Pulmonary artery endothelial cell (primary cell): Measurements from ENCODE around the gene TBC1D32. TPM values are rescaled to one million over a fixed set of nuclear protein-coding genes. Genes with fewer than 3 reads are reported as not detected.
"Not testable (repeated sequence)": the region's sequence is repeated elsewhere in the genome, so short reads cannot be mapped to it uniquely, and the experiment has no call there.

Experiments
- DNase-seq: peaks from one replicate; pipeline ENCODE4 v3.0.0-alpha.2; 2011; ENCODE audit warnings: low read depth, low spot score
- total RNA-seq: library from RNA; depleted of rRNA; stranded (reverse); fragments of >200 nt; gene quantifications from 2 replicates; pipeline ENCODE4 v1.2.3, GENCODE V29; 2014

Gene TBC1D32
- total RNA-seq, 1 donor from 2014 or later: 3.0 TPM

DNA sequence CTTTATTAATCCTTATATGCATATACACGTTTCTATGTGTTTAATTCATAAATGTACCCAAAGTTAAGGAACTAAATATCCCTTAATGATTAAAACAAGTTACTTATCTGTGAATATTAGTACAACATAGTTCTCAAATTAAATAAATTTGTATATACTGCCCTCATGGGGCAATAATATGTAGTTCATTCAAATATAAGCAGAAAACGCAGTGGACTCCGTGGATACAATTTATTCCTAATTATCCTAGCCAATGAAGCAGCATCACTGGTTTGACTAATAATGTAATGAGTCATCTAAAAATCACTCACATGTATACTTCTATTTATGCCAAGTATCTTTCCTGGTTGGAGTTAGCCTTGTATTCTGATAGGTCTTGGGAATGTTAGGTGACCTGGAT is 111.6 kb downstream of the TBC1D32 start:
- DNase-seq: no peak

- DNase-seq: no peak
These were observed 117.4 kb downstream of the TBC1D32 start for GRCh38 chr6:121216928-121217327.

GRCh38 chr6:121213341-121213740 is 120.9 kb downstream of the TBC1D32 start:
- not testable (repeated sequence) for DNase-seq

DNA sequence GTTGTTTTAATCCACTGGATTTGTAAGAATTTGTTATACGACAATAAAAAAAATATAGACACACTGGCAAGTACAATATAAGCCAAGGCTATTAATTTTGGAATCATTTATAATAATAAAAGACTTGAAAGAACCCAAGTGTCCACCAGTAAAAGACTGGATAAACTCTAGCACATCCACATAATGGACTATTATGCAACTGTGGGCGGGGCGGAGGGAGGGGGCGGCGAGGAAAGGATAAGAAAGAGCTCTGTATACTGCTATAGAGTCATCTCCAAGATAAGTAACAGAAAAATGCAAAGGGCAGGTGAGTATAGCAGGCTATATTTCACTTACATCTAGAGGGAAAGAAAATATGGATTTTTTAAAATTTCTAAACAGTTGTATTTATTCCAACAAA is 123.3 kb downstream of the TBC1D32 start:
- DNase-seq: no peak

DNA sequence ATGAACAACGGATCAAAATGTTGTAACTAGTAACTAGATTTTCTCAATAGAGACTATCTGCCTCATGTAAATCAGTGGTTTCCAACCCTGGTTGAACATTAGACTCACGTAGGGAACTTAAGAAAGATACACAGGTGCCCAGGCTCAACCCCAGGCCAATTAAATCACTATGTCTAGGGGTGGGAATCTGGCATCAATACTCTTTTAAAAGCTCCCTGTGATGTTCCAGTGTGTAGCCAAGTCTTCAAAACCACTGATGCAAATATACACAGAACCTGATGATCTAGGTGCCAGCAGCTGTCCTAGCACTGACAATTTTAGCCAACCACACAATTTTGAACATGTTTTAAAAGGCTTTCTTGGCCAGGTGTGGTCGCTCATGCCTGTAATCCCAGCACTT is 128.7 kb downstream of the TBC1D32 start:
- DNase-seq: no peak

DNA sequence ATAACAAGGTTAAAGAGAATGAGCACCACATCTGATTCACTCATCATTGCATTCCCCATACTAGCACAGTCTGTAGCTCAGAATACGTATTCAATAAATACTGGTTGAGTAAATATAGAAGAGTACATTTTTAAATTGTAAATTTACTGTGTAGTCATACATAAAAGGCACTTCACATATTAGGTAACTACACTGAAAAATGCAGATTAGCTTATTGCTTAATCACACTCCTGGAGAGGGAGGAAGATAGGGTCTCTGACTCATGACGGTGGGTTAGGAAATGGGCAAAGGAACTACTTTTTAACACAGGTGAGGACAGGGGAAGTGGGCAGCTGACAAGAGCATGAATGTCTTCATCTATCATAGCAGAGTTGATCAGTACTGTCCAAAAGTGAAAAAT is 133.2 kb downstream of the TBC1D32 start:
- DNase-seq: no peak

DNA sequence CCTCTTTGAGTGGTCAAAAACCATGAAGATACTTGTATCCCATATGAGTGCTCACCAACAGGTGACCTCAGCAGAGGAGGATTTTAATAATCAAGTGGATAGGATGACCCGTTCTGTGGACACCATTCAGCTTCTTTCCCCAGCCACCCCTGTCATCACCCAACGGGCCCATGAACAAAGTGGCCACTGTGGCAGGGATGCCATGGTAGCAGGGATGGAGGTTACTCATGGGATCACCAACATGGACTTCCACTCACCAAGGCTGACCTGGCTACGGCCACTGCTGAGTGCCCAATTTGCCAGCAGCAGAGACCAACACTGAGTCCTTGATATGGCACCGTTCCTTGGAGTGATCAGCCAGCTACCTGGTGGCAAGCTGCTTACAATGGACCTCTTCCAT is 138.2 kb downstream of the TBC1D32 start:
- not testable (repeated sequence) for DNase-seq

DNA sequence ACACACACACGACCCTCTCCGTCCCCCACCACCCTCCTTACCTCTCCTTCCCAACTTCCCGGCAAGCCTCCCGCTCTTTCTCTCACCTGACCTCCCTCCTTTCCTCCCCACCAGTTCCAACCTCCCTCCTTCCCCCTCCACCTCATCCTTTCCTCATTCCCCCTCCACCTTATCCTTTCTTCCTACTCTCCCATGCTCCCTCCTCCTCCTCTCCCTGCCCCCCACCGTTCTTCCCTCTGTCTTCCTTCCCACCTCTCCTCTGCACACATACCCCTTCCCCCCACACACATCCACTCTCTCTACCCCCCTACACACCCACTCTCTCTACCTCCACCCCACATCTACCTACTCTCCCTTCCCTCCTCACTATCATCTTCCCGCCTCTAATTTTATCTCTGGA is 144.2 kb downstream of the TBC1D32 start:
- DNase-seq: no peak

GRCh38 chr6:121188356-121188755 is 145.9 kb downstream of the TBC1D32 start:
- no peak for DNase-seq

GRCh38 chr6:121187833-121188200 is 146.5 kb downstream of the TBC1D32 start:
- no peak for DNase-seq

DNA sequence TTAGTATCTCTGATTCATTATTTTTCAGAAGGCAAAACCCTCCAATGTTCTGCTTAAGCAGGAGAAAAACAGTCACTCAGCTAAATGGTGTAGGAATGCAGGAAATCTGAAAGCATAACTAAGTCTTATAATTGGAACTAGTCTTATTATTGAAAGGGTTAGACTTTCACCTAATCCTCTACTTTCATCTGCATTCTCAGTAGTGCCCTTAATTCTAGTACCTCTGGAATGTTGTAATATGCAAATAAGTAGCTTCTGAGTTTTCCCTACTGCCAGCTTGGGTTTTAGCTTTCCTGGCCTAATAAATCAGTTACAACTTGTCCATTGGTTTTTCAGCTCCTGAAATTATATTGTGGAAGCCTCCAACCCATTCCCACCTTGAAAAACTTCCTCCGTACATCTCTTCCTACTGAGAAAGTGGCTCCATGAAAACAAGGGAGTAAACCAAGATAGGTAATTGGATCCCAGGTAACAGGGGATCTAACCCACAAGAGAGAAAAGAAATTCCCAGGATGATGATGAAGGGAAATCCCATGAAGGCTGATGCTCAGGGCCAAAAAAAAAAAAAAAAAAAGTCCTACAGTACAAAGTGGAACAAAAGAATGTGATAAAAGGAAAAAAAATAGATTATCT is 147.0 kb downstream of the TBC1D32 start:
- no peak for DNase-seq

- no peak for DNase-seq
These were observed 150.5 kb downstream of the TBC1D32 start for GRCh38 chr6:121183742-121184141.

- DNase-seq: no peak
These were observed 158.5 kb downstream of the TBC1D32 start for GRCh38 chr6:121175827-121176226.

- not testable (repeated sequence) for DNase-seq
These were observed 161.8 kb downstream of the TBC1D32 start for GRCh38 chr6:121172451-121172850.

GRCh38 chr6:121171879-121172278 is 162.4 kb downstream of the TBC1D32 start:
- DNase-seq: no peak

- no peak for DNase-seq
These were observed 172.4 kb downstream of the TBC1D32 start for GRCh38 chr6:121161886-121162285.

DNA sequence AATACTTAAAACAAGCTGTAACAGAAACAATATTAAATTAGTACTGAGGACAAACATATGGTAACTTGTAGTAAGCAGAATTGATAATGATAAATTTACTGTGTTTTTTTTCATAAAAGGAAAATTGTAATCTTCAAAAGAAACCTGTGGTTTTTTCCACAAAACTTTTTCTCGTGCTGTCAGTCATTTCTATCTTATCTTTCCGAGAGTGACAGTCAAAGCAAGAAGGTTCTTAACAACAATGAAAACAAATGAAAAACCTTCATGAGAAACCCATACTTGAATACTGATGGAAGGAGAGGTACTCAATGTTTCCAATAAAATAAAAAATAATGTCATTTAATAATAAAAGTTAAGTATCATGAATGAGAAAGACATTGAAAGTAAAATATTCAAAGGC is 174.0 kb downstream of the TBC1D32 start:
- no peak for DNase-seq

GRCh38 chr6:121158891-121159290 is 175.4 kb downstream of the TBC1D32 start:
- DNase-seq: no peak

DNA sequence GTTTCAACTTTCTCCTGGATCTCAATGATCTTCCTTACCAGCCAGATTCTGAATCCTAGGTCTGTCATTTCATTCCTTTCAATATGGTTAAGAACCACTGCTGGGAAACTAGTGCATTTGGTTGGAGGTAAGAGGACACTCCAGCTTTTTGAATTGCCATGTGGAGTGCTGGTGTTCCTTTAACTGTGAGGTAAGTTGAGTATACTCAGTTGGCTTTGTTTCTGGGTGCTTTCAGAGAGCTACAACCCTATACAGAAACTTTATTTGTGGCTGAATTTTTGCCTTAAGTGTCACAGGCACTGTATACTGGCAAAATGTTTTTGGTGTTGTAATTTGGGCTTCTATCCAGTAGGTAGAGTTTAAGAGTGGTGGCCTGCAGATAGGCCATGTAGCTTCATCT is 175.8 kb downstream of the TBC1D32 start:
- DNase-seq: no peak

DNA sequence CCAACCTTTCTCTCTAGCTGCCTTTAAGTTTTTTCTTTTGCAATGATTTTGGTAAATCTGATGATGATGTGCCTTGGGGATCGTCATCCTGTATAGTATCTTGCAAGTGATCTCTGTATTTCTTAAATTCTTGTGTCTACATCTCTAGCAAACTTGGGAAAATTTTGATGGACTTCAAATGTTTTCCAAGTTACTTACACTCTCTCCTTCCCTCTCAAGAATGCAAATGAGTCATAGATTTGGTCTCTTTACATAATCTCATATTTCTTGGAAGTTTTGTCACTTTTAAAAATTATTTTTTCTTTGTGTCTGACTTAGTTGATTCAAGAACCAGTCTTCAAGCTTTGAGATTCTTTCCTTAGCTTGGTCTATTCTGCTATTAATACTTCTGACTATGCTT is 176.4 kb downstream of the TBC1D32 start:
- no peak for DNase-seq

GRCh38 chr6:121143476-121143875 is 190.8 kb downstream of the TBC1D32 start:
- no peak for DNase-seq

GRCh38 chr6:121142093-121142492 is 192.2 kb downstream of the TBC1D32 start:
- no peak for DNase-seq

DNA sequence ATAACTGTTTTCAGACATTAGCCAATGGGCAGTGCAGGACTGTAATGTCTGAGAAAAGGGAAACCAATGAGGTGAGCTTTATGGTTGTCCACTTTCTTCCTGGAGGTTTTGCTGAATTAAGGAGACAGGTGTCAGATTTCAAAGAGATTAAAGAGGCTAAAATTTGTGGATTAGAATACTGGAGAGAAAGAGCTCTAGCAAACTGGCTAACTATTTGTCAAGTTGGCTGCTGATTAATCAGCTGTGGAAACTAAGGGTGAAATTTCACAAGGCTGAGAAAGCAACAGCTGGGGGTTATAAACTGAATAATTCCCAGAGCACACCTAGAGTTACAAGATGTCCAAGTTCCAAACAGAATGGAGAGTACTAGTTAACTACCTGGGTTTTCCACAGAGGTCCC is 198.9 kb downstream of the TBC1D32 start:
- no peak for DNase-seq

- no peak for DNase-seq
These were observed 199.4 kb downstream of the TBC1D32 start for GRCh38 chr6:121134922-121135321.
